Endothelial cell of umbilical vein (primary cell): Measurements from ENCODE around the gene ZAR1L. TPM values are rescaled to one million over a fixed set of nuclear protein-coding genes. Genes with fewer than 3 reads are reported as not detected.

Source experiments
- BruUV-seq: library from RNA; stranded (reverse); fragments of 400-500 nt; replicated peaks from 2 replicates; lab custom pipeline; 2021; lab: Mats Ljungman, UMichigan
- CTCF ChIA-PET: fragments of 300-600, 350-600 bp; sonication (Branson Sonifier 250); formaldehyde crosslinking; loops from one replicate; lab custom pipeline; 2021; ENCODE audit warnings: antibody characterized with exemption, inconsistent platforms; lab: Charles Lee
- POLR2A ChIA-PET: fragments of 300-600, 350-600 bp; sonication (Branson Sonifier 250); formaldehyde crosslinking; loops from one replicate; lab custom pipeline; 2021; ENCODE audit warnings: antibody characterized with exemption, inconsistent platforms; lab: Charles Lee
- DNase-seq: peaks from one replicate; pipeline ENCODE4 v3.0.0-alpha.2; 2011; ENCODE audit warnings: low read depth, low spot score
- FAIRE-seq: peaks from 2 replicates; lab custom pipeline; 2011; peaks lifted over from hg19 to GRCh38; lab: Jason Lieb, UNC
- H2AFZ ChIP-seq: 2 replicates; pipeline ENCODE4 v1.6.0; 2012; ENCODE audit warnings: low read depth, low read length, control low read depth, inconsistent platforms
- H3K27ac ChIP-seq: 2 replicates; pipeline ENCODE4 v1.5.1; 2011; ENCODE audit warnings: low read depth, mild to moderate bottlenecking, control low read depth, low read length, moderate library complexity; ENCODE audit not compliant: insufficient read depth
- H3K27me3 ChIP-seq, 2 experiments: 2 replicates each; pipeline versions ENCODE4 v1.6.0 to v1.6.1; 2011; ENCODE audit warnings: low read length in 2 of 2, mixed read lengths in 1 of 2; ENCODE audit not compliant: control insufficient read depth in 2 of 2, insufficient read depth in 2 of 2
- H3K36me3 ChIP-seq, 2 experiments: 2 replicates in 1 of 2; 3 replicates in 1 of 2; pipeline ENCODE4 v1.5.1; 2011; ENCODE audit warnings: low read length in 2 of 2, mild to moderate bottlenecking in 1 of 2, moderate library complexity in 1 of 2; ENCODE audit not compliant: control insufficient read depth in 2 of 2, insufficient read depth in 2 of 2; ENCODE audit errors: extremely low read depth in 1 of 2
- H3K4me1 ChIP-seq: 3 replicates; pipeline ENCODE4 v1.5.1; 2011; ENCODE audit warnings: mild to moderate bottlenecking, low read length; ENCODE audit not compliant: control insufficient read depth, insufficient read depth; ENCODE audit errors: extremely low read depth
- H3K4me2 ChIP-seq: 2 replicates; pipeline ENCODE4 v1.6.1; 2011; ENCODE audit warnings: low read length, control low read depth, mixed read lengths; ENCODE audit not compliant: insufficient read depth
- H3K4me3 ChIP-seq, 3 experiments: fragments of 200-600 bp in 1 of 3; sonication (generic), shearing (Covaris generic) in 1 of 3; replicated peaks in 1 of 3; 2 replicates each; pipeline ENCODE4 v1.5.1; 2011 to 2016; ENCODE audit warnings: control low read depth in 3 of 3, low read length in 3 of 3, mild to moderate bottlenecking in 2 of 3, inconsistent platforms in 1 of 3, low read depth in 1 of 3, moderate library complexity in 1 of 3; ENCODE audit not compliant: insufficient read depth in 1 of 3
- H3K79me2 ChIP-seq: 2 replicates; pipeline ENCODE4 v1.6.0; 2012; ENCODE audit warnings: low read length, inconsistent platforms; ENCODE audit not compliant: control insufficient read depth, insufficient read depth
- H3K9ac ChIP-seq: replicated peaks from 2 replicates; pipeline ENCODE3; 2011; ENCODE audit warnings: low read length, control low read depth; ENCODE audit not compliant: insufficient read depth; ENCODE audit errors: extremely low read depth
- H3K9me1 ChIP-seq: replicated peaks from 3 replicates; pipeline ENCODE4 v1.6.0; 2011; ENCODE audit warnings: mild to moderate bottlenecking, low read length; ENCODE audit not compliant: control insufficient read depth, insufficient read depth; ENCODE audit errors: extremely low read depth
- H3K9me3 ChIP-seq: replicated peaks from 2 replicates; pipeline ENCODE4 v1.5.1; 2012; ENCODE audit warnings: low read length, inconsistent platforms; ENCODE audit not compliant: control insufficient read depth, insufficient read depth
- H4K20me1 ChIP-seq: replicated peaks from 2 replicates; pipeline ENCODE3; 2011; ENCODE audit warnings: mild to moderate bottlenecking, low read length; ENCODE audit not compliant: control insufficient read depth, insufficient read depth; ENCODE audit errors: extremely low read depth
- EZH2 ChIP-seq: IDR thresholded peaks from 2 replicates; pipeline ENCODE4 v1.6.1; 2012; ENCODE audit warnings: borderline replicate concordance, low read depth, mild to moderate bottlenecking, moderate library complexity, low read length, inconsistent platforms; ENCODE audit not compliant: severe bottlenecking
- FOS ChIP-seq: IDR thresholded peaks from 2 replicates; pipeline ENCODE4 v1.6.1; 2011; ENCODE audit warnings: mild to moderate bottlenecking, low read length, moderate library complexity, borderline replicate concordance; ENCODE audit not compliant: insufficient read depth
- GATA2 ChIP-seq: IDR thresholded peaks from 2 replicates; pipeline ENCODE4 v1.7.0; 2011; ENCODE audit warnings: low read depth, mild to moderate bottlenecking, moderate library complexity, mixed read lengths, low read length; ENCODE audit not compliant: insufficient read length, insufficient read depth
- JUN ChIP-seq: IDR thresholded peaks from 2 replicates; pipeline ENCODE4 v1.6.1; 2011; ENCODE audit warnings: borderline replicate concordance, low read depth; ENCODE audit not compliant: insufficient read length, insufficient read depth
- MYC ChIP-seq: IDR thresholded peaks from one replicate; pipeline ENCODE4 v1.6.1; 2011; ENCODE audit warnings: mild to moderate bottlenecking, low read depth, low read length
- POLR2A ChIP-seq: IDR thresholded peaks from 2 replicates; pipeline ENCODE4 v1.6.1; 2012; ENCODE audit warnings: low read depth, mild to moderate bottlenecking, control low read depth, low read length
- POLR2AphosphoS5 ChIP-seq: IDR thresholded peaks from 2 replicates; pipeline ENCODE4 v1.6.1; 2012; ENCODE audit warnings: low read depth, mild to moderate bottlenecking, control low read depth, low read length, moderate library complexity; ENCODE audit not compliant: insufficient read depth
- dilution Hi-C: fragments of 300-500 bp; cut with MboI; formaldehyde crosslinking; loops from one replicate; pipeline ENCODE4 v1.15.0; 2019; ENCODE audit warnings: low sequenced_read_pairs; ENCODE audit not compliant: extremely low pct_ligation_motif_present
- intact Hi-C: fragments of 100-400 bp; cut with micrococcal nuclease; formaldehyde crosslinking; loops from one replicate; pipeline ENCODE4 v1.10.0; 2022
- polyA plus RNA-seq, 4 experiments: library from polyadenylated mRNA; depleted of rRNA in 3 of 4; stranded (reverse) in 3 of 4; unstranded in 1 of 4; fragments of >200 nt; gene quantifications; 2 replicates each; pipeline versions ENCODE4 v1.2.1 to v1.2.3, GENCODE V29; 2011 to 2012; ENCODE audit warnings: missing spikeins in 1 of 4
- total RNA-seq: library from RNA; stranded (reverse); gene quantifications from 2 replicates; pipeline ENCODE4 v1.2.3, GENCODE V29; 2021
- TF ChIP-seq, protein P1 (sequence below), 2 donors: IDR thresholded peaks; 1 replicate in 1 of 2; 2 replicates in 1 of 2; pipeline ENCODE4 v1.5.1; 2011; ENCODE audit warnings: low read length in 2 of 2, mild to moderate bottlenecking in 2 of 2, moderate library complexity in 2 of 2, control low read depth in 1 of 2, inconsistent platforms in 1 of 2, low read depth in 1 of 2; ENCODE audit not compliant: insufficient read depth in 1 of 2; ENCODE audit errors: extremely low read depth in 1 of 2
- TF ChIP-seq, protein P2 (sequence below): IDR thresholded peaks from 2 replicates; pipeline ENCODE4 v1.6.1; 2011; ENCODE audit not compliant: insufficient read depth, insufficient read length

Gene ZAR1L
- total and polyA plus RNA-seq, 2 donors (not counting 3 experiments of a cell fraction or from before 2014, with no cell fraction given) = not detected

DNA sequence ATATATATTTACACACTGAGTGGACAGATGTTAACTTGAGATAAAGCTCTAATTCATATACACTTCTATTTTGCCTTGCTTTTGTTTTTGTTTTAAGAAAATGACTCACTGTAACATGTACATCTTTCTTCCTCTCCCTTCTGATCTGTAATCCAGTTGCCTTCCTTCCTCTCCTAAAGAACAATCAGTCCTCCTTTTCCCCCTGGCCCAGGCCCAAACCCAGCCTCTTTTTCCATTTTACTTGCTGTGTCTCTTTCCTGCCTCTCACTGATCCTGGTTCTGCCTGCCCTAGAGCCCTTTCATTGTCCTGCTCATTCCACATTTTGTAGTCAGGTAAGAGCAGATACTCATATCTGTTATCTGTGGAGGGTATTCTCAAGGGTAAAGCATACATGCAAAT, 50.8 kb downstream of the ZAR1L start:
- Histone ChIP-seq H3K27ac (peak overlapping the region; percentile 95), H3K4me3 (no peak overlapping the region), H3K4me2 (peak overlapping the region; percentile 55), H3K9me1 (no peaks in the 10 kb centered on the region), H3K79me2 (peaks cover 29% of the 10 kb centered on the region), H2AFZ (no peak overlapping the region), H3K9me3 (no peaks in the 10 kb centered on the region), H3K4me1 (peaks cover 82% of the 10 kb centered on the region), H3K36me3 (peaks cover 0 to 18% of the 10 kb centered on the region in 2 experiments), H3K27me3 (no peaks in the 10 kb centered on the region), H4K20me1 (no peaks in the 10 kb centered on the region), H3K9ac (peak overlapping the region; percentile 63)
- dilution Hi-C loops (no loop called here), intact Hi-C loops (loop anchor here (1.0 kb wide), 3 partner anchors 8 to 21 kb away; no protein-coding TSS in a partner anchor)
- ChIA-PET CTCF (interaction anchor here (0.8 to 3.0 kb wide), 5 partner anchors 10 to 213 kb away, joined by 3 to 15 read pairs (median 5); no protein-coding TSS in a partner anchor), POLR2A (interaction anchor here (1.0 to 1.2 kb wide), 3 partner anchors 11 to 51 kb away, joined by 4 to 6 read pairs (median 5); partner anchors contain the start of genes BRCA2 and ZAR1L)
- FAIRE-seq (peak; percentile 92), DNase-seq (peak; percentile 98)
- BruUV-seq = no TSS peak
- TF ChIP-seq GATA2 = peak; percentile 87
- no peak for TF ChIP-seq POLR2A
- TF ChIP-seq, protein P1, sequence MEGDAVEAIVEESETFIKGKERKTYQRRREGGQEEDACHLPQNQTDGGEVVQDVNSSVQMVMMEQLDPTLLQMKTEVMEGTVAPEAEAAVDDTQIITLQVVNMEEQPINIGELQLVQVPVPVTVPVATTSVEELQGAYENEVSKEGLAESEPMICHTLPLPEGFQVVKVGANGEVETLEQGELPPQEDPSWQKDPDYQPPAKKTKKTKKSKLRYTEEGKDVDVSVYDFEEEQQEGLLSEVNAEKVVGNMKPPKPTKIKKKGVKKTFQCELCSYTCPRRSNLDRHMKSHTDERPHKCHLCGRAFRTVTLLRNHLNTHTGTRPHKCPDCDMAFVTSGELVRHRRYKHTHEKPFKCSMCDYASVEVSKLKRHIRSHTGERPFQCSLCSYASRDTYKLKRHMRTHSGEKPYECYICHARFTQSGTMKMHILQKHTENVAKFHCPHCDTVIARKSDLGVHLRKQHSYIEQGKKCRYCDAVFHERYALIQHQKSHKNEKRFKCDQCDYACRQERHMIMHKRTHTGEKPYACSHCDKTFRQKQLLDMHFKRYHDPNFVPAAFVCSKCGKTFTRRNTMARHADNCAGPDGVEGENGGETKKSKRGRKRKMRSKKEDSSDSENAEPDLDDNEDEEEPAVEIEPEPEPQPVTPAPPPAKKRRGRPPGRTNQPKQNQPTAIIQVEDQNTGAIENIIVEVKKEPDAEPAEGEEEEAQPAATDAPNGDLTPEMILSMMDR (IDR thresholded peaks at IDR 0.05; ENCODE audit: extremely low read depth in 1 of 2, insufficient read depth in 1 of 2, low read depth in 1 of 2, low read length in 2 of 2) = no peak
- TF ChIP-seq EZH2 = no peak
- peak; percentile 90 for TF ChIP-seq FOS
- TF ChIP-seq, protein P2, sequence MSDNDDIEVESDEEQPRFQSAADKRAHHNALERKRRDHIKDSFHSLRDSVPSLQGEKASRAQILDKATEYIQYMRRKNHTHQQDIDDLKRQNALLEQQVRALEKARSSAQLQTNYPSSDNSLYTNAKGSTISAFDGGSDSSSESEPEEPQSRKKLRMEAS = no peak
- no peak for TF ChIP-seq MYC
- TF ChIP-seq JUN = peak; percentile 92
- peak; percentile 76 for TF ChIP-seq POLR2AphosphoS5
